GM23338 (cell line): ENCODE data around the gene IDNK. TPM values are rescaled to one million over a fixed set of nuclear protein-coding genes. Genes with fewer than 3 reads are reported as not detected.

Experiments
- ATAC-seq: fragments of 200-7000 bp; cut with Tn5 transposase; 3 replicates; pipeline ENCODE4 v1.9.1; 2020
- DNase-seq: peaks from one replicate; pipeline ENCODE4 v3.0.0-alpha.2; 2015; ENCODE audit warnings: low spot score
- H2AFZ ChIP-seq: fragments of 200-600 bp; sonication (generic); 2 replicates; pipeline ENCODE4 v1.8.0; 2016; ENCODE audit warnings: antibody characterized with exemption, mild to moderate bottlenecking, moderate library complexity
- H3F3A ChIP-seq: fragments of 200-600 bp; sonication (generic); replicated peaks from 2 replicates; pipeline ENCODE4 v1.8.0; 2017; ENCODE audit warnings: antibody characterized with exemption, mixed run types, low read depth
- H3K27ac ChIP-seq: fragments of 200-600 bp; sonication (generic); 2 replicates; pipeline ENCODE4 v1.6.1; 2016; ENCODE audit warnings: low read depth
- H3K27me3 ChIP-seq: fragments of 200-600 bp; sonication (generic); 2 replicates; pipeline ENCODE4 v1.8.0; 2016; ENCODE audit warnings: mild to moderate bottlenecking, mixed run types, moderate library complexity; ENCODE audit not compliant: insufficient read depth
- H3K36me3 ChIP-seq: fragments of 200-600 bp; sonication (generic); 2 replicates; pipeline ENCODE4 v1.8.0; 2016; ENCODE audit warnings: mild to moderate bottlenecking; ENCODE audit not compliant: insufficient read depth
- H3K4me1 ChIP-seq: fragments of 200-600 bp; sonication (generic); 2 replicates; pipeline ENCODE4 v1.8.0; 2016; ENCODE audit warnings: mild to moderate bottlenecking, moderate library complexity; ENCODE audit not compliant: insufficient read depth
- H3K4me2 ChIP-seq: fragments of 200-600 bp; sonication (generic); 2 replicates; pipeline ENCODE4 v1.7.1; 2017; ENCODE audit warnings: mixed run types
- H3K4me3 ChIP-seq: fragments of 200-600 bp; sonication (generic); 2 replicates; pipeline ENCODE4 v1.6.1; 2016; ENCODE audit warnings: mixed run types
- H3K79me2 ChIP-seq: fragments of 200-600 bp; sonication (generic); replicated peaks from 2 replicates; pipeline ENCODE4 v1.8.0; 2017; ENCODE audit warnings: mild to moderate bottlenecking; ENCODE audit not compliant: insufficient read depth
- H3K9me2 ChIP-seq: fragments of 200-600 bp; sonication (generic); 2 replicates; pipeline ENCODE4 v1.8.0; 2017; ENCODE audit not compliant: insufficient read depth
- H4K20me1 ChIP-seq: fragments of 200-600 bp; sonication (generic); replicated peaks from 2 replicates; pipeline ENCODE4 v1.8.0; 2017; ENCODE audit warnings: mild to moderate bottlenecking; ENCODE audit not compliant: insufficient read depth
- H3K27ac Mint-ChIP-seq: 2 replicates; pipeline ENCODE4 v1.8.0; 2020; ENCODE audit warnings: inconsistent platforms, mild to moderate bottlenecking, moderate library complexity, mixed read lengths
- H3K27me3 Mint-ChIP-seq: 3 replicates; pipeline ENCODE4 v1.8.0; 2022; ENCODE audit warnings: low read depth, mild to moderate bottlenecking, moderate library complexity, mixed read lengths, inconsistent platforms; ENCODE audit not compliant: insufficient read depth, poor library complexity
- H3K36me3 Mint-ChIP-seq: 3 replicates; pipeline ENCODE4 v1.8.0; 2021; ENCODE audit warnings: low read depth, mild to moderate bottlenecking, inconsistent platforms, moderate library complexity, mixed read lengths
- H3K4me1 Mint-ChIP-seq: 3 replicates; pipeline ENCODE4 v1.8.0; 2020; ENCODE audit warnings: mild to moderate bottlenecking, inconsistent platforms, mixed read lengths
- H3K4me3 Mint-ChIP-seq: 3 replicates; pipeline ENCODE4 v1.8.0; 2021; ENCODE audit warnings: moderate library complexity, mild to moderate bottlenecking, inconsistent platforms, mixed read lengths
- H3K9me3 Mint-ChIP-seq: 3 replicates; pipeline ENCODE4 v1.8.0; 2020; ENCODE audit warnings: moderate library complexity, mild to moderate bottlenecking, inconsistent platforms, mixed read lengths
- CREB1 ChIP-seq: fragments of 250-450 bp; sonication (Bioruptor Pico); IDR thresholded peaks from 2 replicates; pipeline ENCODE4 v1.5.0; 2020; ENCODE audit warnings: low read depth, mild to moderate bottlenecking, moderate library complexity
- CTCF ChIP-seq, 2 experiments: fragments of 200-600 bp in 1 of 2; sonication (generic) in 1 of 2; conservative IDR thresholded peaks; 2 replicates each; pipeline versions ENCODE4 v1.5.1 to v1.6.1; 2016 to 2017; ENCODE audit warnings: antibody characterized with exemption in 2 of 2, low read depth in 2 of 2, mild to moderate bottlenecking in 2 of 2, moderate library complexity in 1 of 2
- EZH2 ChIP-seq: fragments of 200-600 bp; sonication (generic); IDR thresholded peaks from one replicate; pipeline ENCODE4 v1.8.0; 2017; ENCODE audit warnings: antibody characterized with exemption, mild to moderate bottlenecking, low read depth; ENCODE audit not compliant: unreplicated experiment
- EZH2phosphoT487 ChIP-seq: fragments of 200-600 bp; sonication (generic); IDR thresholded peaks from one replicate; pipeline ENCODE4 v1.8.1; 2018; ENCODE audit warnings: antibody characterized with exemption; ENCODE audit not compliant: unreplicated experiment
- JUNB ChIP-seq: IDR thresholded peaks from one replicate; pipeline ENCODE4 v1.6.1; 2016; ENCODE audit warnings: antibody characterized with exemption; ENCODE audit not compliant: unreplicated experiment
- NANOG ChIP-seq: IDR thresholded peaks from 2 replicates; pipeline ENCODE4 v1.6.1; 2016; ENCODE audit warnings: antibody characterized with exemption, borderline replicate concordance
- POLR2AphosphoS5 ChIP-seq: IDR thresholded peaks from 2 replicates; pipeline ENCODE4 v1.6.1; 2016; ENCODE audit warnings: antibody characterized with exemption, low read depth
- STAT1 ChIP-seq: IDR thresholded peaks from one replicate; pipeline ENCODE4 v1.6.1; 2016; ENCODE audit warnings: antibody characterized with exemption; ENCODE audit not compliant: unreplicated experiment
- ZNF114 ChIP-seq: fragments of 250-450 bp; sonication (Bioruptor Pico); IDR thresholded peaks from 2 replicates; pipeline ENCODE4 v1.5.0; 2020; ENCODE audit warnings: mild to moderate bottlenecking, moderate library complexity
- ZNF331 ChIP-seq: fragments of 250-450 bp; sonication (Bioruptor Pico); IDR thresholded peaks from 2 replicates; pipeline ENCODE4 v1.5.0; 2020; ENCODE audit warnings: low read depth, mild to moderate bottlenecking, moderate library complexity
- polyA plus RNA-seq: library from polyadenylated mRNA; unstranded; fragments of >200 nt; fragmentation: Nextera tagmentation; extraction: Ambion mirVana; gene quantifications from 2 replicates; pipeline ENCODE4 v1.2.1, GENCODE V29; 2016
- total RNA-seq: library from RNA; depleted of rRNA; stranded (reverse); fragments of >200 nt; shearing (Covaris generic); gene quantifications from 2 replicates; pipeline ENCODE4 v1.2.3, GENCODE V29; 2014
- TF ChIP-seq, protein P1 (sequence below): IDR thresholded peaks from 2 replicates; pipeline ENCODE4 v1.6.1; 2016; ENCODE audit warnings: antibody characterized with exemption
- TF ChIP-seq, protein P2 (sequence below): IDR thresholded peaks from one replicate; pipeline ENCODE4 v1.6.1; 2018; ENCODE audit warnings: antibody characterized with exemption; ENCODE audit not compliant: unreplicated experiment
- TF ChIP-seq, protein P3 (sequence below): fragments of 250-450 bp; sonication (Bioruptor Pico); IDR thresholded peaks from 2 replicates; pipeline ENCODE4 v1.5.0; 2020; ENCODE audit warnings: mild to moderate bottlenecking, moderate library complexity

Gene IDNK
- total and polyA plus RNA-seq, 2 experiments from 2014 or later, result 0.21 to 0.94 TPM

DNA sequence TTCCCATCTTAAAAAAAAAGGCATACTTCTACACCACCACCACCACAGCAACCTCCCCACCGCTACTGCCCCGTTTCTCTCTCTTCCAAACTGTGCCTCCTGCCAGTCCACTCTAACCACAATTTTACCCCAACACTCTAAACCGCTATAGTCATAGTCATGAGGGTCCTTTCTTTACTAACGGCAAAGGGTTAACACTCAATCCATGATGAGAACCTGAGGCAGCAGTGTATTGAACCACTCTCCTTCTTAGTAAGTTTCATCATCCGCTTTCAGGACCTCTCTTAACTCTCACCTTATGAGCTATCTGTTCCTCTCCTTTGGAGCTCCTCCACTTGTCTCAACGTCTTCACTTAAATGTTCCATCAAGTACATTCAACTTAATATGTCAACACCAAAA is 34.0 kb downstream of the IDNK start:
- Histone ChIP-seq H3K4me1 (peaks cover 4% of the 10 kb centered on the region; the same call in 1 of the 2 replicates), H3F3A (no peaks in the 10 kb centered on the region), H4K20me1 (no peaks in the 10 kb centered on the region; the same call in 1 of the 2 replicates), H3K79me2 (no peaks in the 10 kb centered on the region; the same call in 1 of the 2 replicates), H3K36me3 (peaks cover 5% of the 10 kb centered on the region; the same call in 1 of the 2 replicates), H3K27me3 (no peaks in the 10 kb centered on the region), H3K9me2 (no peaks in the 10 kb centered on the region), H2AFZ (no peak overlapping the region), H3K4me2 (no peak overlapping the region), H3K27ac (no peak overlapping the region), H3K4me3 (no peak overlapping the region)
- DNase-seq (no peak), ATAC-seq (no peak)
- Mint-ChIP-seq H3K36me3 (peaks cover 47% of the 10 kb centered on the region), H3K9me3 (peaks cover 5% of the 10 kb centered on the region; the same call in 1 of the 3 replicates), H3K27me3 (no peaks in the 10 kb centered on the region), H3K4me3 (no peak overlapping the region), H3K4me1 (peaks cover 7% of the 10 kb centered on the region; the same call in 2 of the 3 replicates), H3K27ac (no peak overlapping the region)
- no peak for TF ChIP-seq POLR2AphosphoS5
- TF ChIP-seq, protein P1, sequence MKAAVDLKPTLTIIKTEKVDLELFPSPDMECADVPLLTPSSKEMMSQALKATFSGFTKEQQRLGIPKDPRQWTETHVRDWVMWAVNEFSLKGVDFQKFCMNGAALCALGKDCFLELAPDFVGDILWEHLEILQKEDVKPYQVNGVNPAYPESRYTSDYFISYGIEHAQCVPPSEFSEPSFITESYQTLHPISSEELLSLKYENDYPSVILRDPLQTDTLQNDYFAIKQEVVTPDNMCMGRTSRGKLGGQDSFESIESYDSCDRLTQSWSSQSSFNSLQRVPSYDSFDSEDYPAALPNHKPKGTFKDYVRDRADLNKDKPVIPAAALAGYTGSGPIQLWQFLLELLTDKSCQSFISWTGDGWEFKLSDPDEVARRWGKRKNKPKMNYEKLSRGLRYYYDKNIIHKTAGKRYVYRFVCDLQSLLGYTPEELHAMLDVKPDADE, result no peak
- no peak for TF ChIP-seq EZH2phosphoT487
- TF ChIP-seq, protein P2, sequence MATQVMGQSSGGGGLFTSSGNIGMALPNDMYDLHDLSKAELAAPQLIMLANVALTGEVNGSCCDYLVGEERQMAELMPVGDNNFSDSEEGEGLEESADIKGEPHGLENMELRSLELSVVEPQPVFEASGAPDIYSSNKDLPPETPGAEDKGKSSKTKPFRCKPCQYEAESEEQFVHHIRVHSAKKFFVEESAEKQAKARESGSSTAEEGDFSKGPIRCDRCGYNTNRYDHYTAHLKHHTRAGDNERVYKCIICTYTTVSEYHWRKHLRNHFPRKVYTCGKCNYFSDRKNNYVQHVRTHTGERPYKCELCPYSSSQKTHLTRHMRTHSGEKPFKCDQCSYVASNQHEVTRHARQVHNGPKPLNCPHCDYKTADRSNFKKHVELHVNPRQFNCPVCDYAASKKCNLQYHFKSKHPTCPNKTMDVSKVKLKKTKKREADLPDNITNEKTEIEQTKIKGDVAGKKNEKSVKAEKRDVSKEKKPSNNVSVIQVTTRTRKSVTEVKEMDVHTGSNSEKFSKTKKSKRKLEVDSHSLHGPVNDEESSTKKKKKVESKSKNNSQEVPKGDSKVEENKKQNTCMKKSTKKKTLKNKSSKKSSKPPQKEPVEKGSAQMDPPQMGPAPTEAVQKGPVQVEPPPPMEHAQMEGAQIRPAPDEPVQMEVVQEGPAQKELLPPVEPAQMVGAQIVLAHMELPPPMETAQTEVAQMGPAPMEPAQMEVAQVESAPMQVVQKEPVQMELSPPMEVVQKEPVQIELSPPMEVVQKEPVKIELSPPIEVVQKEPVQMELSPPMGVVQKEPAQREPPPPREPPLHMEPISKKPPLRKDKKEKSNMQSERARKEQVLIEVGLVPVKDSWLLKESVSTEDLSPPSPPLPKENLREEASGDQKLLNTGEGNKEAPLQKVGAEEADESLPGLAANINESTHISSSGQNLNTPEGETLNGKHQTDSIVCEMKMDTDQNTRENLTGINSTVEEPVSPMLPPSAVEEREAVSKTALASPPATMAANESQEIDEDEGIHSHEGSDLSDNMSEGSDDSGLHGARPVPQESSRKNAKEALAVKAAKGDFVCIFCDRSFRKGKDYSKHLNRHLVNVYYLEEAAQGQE, result no peak
- TF ChIP-seq CTCF (conservative IDR thresholded peaks at IDR 0.05; ENCODE audit: low read depth in 2 of 2), result no peak
- no peak for TF ChIP-seq EZH2
- no peak for TF ChIP-seq ZNF114 (CRISPR knock-in tag)
- TF ChIP-seq JUNB, result no peak
- no peak for TF ChIP-seq STAT1
- TF ChIP-seq ZNF331 (CRISPR knock-in tag), result no peak
- no peak for TF ChIP-seq CREB1
- TF ChIP-seq, protein P3, sequence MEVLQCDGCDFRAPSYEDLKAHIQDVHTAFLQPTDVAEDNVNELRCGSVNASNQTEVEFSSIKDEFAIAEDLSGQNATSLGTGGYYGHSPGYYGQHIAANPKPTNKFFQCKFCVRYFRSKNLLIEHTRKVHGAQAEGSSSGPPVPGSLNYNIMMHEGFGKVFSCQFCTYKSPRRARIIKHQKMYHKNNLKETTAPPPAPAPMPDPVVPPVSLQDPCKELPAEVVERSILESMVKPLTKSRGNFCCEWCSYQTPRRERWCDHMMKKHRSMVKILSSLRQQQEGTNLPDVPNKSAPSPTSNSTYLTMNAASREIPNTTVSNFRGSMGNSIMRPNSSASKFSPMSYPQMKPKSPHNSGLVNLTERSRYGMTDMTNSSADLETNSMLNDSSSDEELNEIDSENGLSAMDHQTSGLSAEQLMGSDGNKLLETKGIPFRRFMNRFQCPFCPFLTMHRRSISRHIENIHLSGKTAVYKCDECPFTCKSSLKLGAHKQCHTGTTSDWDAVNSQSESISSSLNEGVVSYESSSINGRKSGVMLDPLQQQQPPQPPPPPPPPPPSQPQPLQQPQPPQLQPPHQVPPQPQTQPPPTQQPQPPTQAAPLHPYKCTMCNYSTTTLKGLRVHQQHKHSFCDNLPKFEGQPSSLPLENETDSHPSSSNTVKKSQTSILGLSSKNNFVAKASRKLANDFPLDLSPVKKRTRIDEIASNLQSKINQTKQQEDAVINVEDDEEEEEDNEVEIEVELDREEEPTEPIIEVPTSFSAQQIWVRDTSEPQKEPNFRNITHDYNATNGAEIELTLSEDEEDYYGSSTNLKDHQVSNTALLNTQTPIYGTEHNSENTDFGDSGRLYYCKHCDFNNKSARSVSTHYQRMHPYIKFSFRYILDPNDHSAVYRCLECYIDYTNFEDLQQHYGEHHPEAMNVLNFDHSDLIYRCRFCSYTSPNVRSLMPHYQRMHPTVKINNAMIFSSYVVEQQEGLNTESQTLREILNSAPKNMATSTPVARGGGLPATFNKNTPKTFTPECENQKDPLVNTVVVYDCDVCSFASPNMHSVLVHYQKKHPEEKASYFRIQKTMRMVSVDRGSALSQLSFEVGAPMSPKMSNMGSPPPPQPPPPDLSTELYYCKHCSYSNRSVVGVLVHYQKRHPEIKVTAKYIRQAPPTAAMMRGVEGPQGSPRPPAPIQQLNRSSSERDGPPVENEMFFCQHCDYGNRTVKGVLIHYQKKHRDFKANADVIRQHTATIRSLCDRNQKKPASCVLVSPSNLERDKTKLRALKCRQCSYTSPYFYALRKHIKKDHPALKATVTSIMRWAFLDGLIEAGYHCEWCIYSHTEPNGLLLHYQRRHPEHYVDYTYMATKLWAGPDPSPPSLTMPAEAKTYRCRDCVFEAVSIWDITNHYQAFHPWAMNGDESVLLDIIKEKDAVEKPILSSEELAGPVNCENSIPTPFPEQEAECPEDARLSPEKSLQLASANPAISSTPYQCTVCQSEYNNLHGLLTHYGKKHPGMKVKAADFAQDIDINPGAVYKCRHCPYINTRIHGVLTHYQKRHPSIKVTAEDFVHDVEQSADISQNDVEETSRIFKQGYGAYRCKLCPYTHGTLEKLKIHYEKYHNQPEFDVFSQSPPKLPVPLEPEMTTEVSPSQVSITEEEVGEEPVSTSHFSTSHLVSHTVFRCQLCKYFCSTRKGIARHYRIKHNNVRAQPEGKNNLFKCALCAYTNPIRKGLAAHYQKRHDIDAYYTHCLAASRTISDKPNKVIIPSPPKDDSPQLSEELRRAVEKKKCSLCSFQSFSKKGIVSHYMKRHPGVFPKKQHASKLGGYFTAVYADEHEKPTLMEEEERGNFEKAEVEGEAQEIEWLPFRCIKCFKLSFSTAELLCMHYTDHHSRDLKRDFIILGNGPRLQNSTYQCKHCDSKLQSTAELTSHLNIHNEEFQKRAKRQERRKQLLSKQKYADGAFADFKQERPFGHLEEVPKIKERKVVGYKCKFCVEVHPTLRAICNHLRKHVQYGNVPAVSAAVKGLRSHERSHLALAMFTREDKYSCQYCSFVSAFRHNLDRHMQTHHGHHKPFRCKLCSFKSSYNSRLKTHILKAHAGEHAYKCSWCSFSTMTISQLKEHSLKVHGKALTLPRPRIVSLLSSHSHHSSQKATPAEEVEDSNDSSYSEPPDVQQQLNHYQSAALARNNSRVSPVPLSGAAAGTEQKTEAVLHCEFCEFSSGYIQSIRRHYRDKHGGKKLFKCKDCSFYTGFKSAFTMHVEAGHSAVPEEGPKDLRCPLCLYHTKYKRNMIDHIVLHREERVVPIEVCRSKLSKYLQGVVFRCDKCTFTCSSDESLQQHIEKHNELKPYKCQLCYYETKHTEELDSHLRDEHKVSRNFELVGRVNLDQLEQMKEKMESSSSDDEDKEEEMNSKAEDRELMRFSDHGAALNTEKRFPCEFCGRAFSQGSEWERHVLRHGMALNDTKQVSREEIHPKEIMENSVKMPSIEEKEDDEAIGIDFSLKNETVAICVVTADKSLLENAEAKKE (CRISPR knock-in tag), result no peak
- TF ChIP-seq NANOG, result no peak
